Measurements from ENCODE around the gene DDR2. TPM values are rescaled to one million over a fixed set of nuclear protein-coding genes. Genes with fewer than 3 reads are reported as not detected.
"Not testable (repeated sequence)": the region's sequence is repeated elsewhere in the genome, so short reads cannot be mapped to it uniquely, and the experiment has no call there.

Gene DDR2
- total RNA-seq, 2 experiments from 2014 or later = 0.19 TPM; not detected in 1

DNA sequence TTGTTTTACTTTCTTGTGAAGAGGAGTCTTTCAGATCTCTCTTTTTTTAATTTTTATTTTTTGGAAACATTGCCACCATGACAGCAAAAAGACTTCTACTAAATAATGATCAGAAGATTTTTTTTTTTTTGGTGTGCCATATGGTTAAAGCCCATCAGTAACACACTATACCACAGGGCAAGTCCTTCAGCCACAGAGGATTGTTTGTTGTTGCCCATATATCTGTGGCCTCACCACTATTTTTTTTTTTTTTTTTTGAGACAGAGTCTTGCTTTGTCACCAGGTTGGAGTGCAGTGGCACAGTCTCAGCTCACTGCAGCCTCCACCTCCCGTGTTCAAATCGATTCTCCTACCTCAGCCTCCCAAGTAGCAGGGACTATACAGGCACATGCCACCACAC is 41.6 kb upstream of the DDR2 start:
- ChIA-PET POLR2A (interaction anchor here (0.6 to 1.6 kb wide), 2 partner anchors 10 to 30 kb away, joined by 3 to 5 read pairs; no protein-coding TSS in a partner anchor), CTCF (ENCODE audit: unreplicated experiment) (no interaction called here)
- BruUV-seq (replicated peaks) = no TSS peak
- Histone ChIP-seq H3K4me3 (ENCODE audit: low read depth, low read length, poor library complexity, severe bottlenecking) (no peak overlapping the region), H3K27ac (ENCODE audit: low read depth, low read length, poor library complexity, severe bottlenecking) (no peak overlapping the region), H4K20me1 (ENCODE audit: insufficient read depth, low read length) (no peaks in the 10 kb centered on the region), H3K79me2 (ENCODE audit: insufficient read depth, low read depth, low read length) (no peaks in the 10 kb centered on the region), H3K36me3 (ENCODE audit: insufficient read depth, low read length) (peaks cover 38% of the 10 kb centered on the region), H3K9me2 (ENCODE audit: insufficient read depth, low read length) (no peaks in the 10 kb centered on the region), H3K4me1 (ENCODE audit: insufficient read depth, low read length, poor library complexity, severe bottlenecking) (no peaks in the 10 kb centered on the region), H3K4me2 (ENCODE audit: low read length) (no peak overlapping the region), H2AFZ (ENCODE audit: low read length) (no peak overlapping the region), H3K9me3 (ENCODE audit: low read length) (no peaks in the 10 kb centered on the region)
- intact Hi-C loops (cut with micrococcal nuclease; ENCODE audit: unreplicated experiment) = no loop called here
- DNase-seq (ENCODE audit: low spot score) = no peak
- TF ChIP-seq, protein P1, sequence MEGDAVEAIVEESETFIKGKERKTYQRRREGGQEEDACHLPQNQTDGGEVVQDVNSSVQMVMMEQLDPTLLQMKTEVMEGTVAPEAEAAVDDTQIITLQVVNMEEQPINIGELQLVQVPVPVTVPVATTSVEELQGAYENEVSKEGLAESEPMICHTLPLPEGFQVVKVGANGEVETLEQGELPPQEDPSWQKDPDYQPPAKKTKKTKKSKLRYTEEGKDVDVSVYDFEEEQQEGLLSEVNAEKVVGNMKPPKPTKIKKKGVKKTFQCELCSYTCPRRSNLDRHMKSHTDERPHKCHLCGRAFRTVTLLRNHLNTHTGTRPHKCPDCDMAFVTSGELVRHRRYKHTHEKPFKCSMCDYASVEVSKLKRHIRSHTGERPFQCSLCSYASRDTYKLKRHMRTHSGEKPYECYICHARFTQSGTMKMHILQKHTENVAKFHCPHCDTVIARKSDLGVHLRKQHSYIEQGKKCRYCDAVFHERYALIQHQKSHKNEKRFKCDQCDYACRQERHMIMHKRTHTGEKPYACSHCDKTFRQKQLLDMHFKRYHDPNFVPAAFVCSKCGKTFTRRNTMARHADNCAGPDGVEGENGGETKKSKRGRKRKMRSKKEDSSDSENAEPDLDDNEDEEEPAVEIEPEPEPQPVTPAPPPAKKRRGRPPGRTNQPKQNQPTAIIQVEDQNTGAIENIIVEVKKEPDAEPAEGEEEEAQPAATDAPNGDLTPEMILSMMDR (conservative IDR thresholded peaks at IDR 0.05; ENCODE audit: low read length) = no peak
- no peak for TF ChIP-seq EZH2phosphoT487 (IDR thresholded peaks at IDR 0.05; ENCODE audit: borderline replicate concordance, low read depth, low read length)

- H3K9me2 ChIP-seq (ENCODE audit: insufficient read depth, low read length) = no peaks in the 10 kb centered on the region
- no peak overlapping the region for H3K4me2 ChIP-seq (ENCODE audit: low read length)
- H3K9me3 ChIP-seq (ENCODE audit: low read length) = no peaks in the 10 kb centered on the region
- intact Hi-C loops (cut with micrococcal nuclease; ENCODE audit: unreplicated experiment) = no loop called here
- ChIA-PET CTCF (ENCODE audit: unreplicated experiment) (no interaction called here), POLR2A (interaction anchor here (1.5 kb wide), 1 partner anchor 29 kb away, joined by 3 read pairs; no protein-coding TSS in a partner anchor)
- no peak for TF ChIP-seq EZH2phosphoT487 (IDR thresholded peaks at IDR 0.05; ENCODE audit: borderline replicate concordance, low read depth, low read length)
- TF ChIP-seq, protein P1 (conservative IDR thresholded peaks at IDR 0.05; ENCODE audit: low read length) = no peak
- no peaks in the 10 kb centered on the region for H3K79me2 ChIP-seq (ENCODE audit: insufficient read depth, low read depth, low read length)
- no peak overlapping the region for H3K4me3 ChIP-seq (ENCODE audit: low read depth, low read length, poor library complexity, severe bottlenecking)
- peaks cover 35% of the 10 kb centered on the region for H3K36me3 ChIP-seq (ENCODE audit: insufficient read depth, low read length)
- H4K20me1 ChIP-seq (ENCODE audit: insufficient read depth, low read length) = no peaks in the 10 kb centered on the region
- H3K27ac ChIP-seq (ENCODE audit: low read depth, low read length, poor library complexity, severe bottlenecking) = no peak overlapping the region
- no peak overlapping the region for H2AFZ ChIP-seq (ENCODE audit: low read length)
- no peak for DNase-seq (ENCODE audit: low spot score)
- no peaks in the 10 kb centered on the region for H3K4me1 ChIP-seq (ENCODE audit: insufficient read depth, low read length, poor library complexity, severe bottlenecking)
- BruUV-seq (replicated peaks) = no TSS peak
Observed at GRCh38 chr1:162596514-162597170, 35.6 kb upstream of the DDR2 start.

- H3K79me2 ChIP-seq (ENCODE audit: insufficient read depth, low read depth, low read length) = no peaks in the 10 kb centered on the region
- TF ChIP-seq, protein P1 (conservative IDR thresholded peaks at IDR 0.05; ENCODE audit: low read length) = no peak
- no peak for TF ChIP-seq EZH2phosphoT487 (IDR thresholded peaks at IDR 0.05; ENCODE audit: borderline replicate concordance, low read depth, low read length)
- intact Hi-C loops (cut with micrococcal nuclease; ENCODE audit: unreplicated experiment) = no loop called here
- peaks cover 26% of the 10 kb centered on the region for H3K36me3 ChIP-seq (ENCODE audit: insufficient read depth, low read length)
- no peaks in the 10 kb centered on the region for H3K9me3 ChIP-seq (ENCODE audit: low read length)
- BruUV-seq (replicated peaks) = no TSS peak
- ChIA-PET CTCF (ENCODE audit: unreplicated experiment) (no interaction called here), POLR2A (no interaction called here)
- no peak overlapping the region for H3K4me2 ChIP-seq (ENCODE audit: low read length)
- H2AFZ ChIP-seq (ENCODE audit: low read length) = no peak overlapping the region
- no peaks in the 10 kb centered on the region for H3K4me1 ChIP-seq (ENCODE audit: insufficient read depth, low read length, poor library complexity, severe bottlenecking)
- H3K4me3 ChIP-seq (ENCODE audit: low read depth, low read length, poor library complexity, severe bottlenecking) = no peak overlapping the region
- H4K20me1 ChIP-seq (ENCODE audit: insufficient read depth, low read length) = no peaks in the 10 kb centered on the region
- no peaks in the 10 kb centered on the region for H3K9me2 ChIP-seq (ENCODE audit: insufficient read depth, low read length)
- DNase-seq (ENCODE audit: low spot score) = no peak
- no peak overlapping the region for H3K27ac ChIP-seq (ENCODE audit: low read depth, low read length, poor library complexity, severe bottlenecking)
Observed at GRCh38 chr1:162599451-162599850, 32.8 kb upstream of the DDR2 start.

GRCh38 chr1:162603117-162603516 is 29.1 kb upstream of the DDR2 start:
- H2AFZ ChIP-seq (ENCODE audit: low read length); DNase-seq (ENCODE audit: low spot score); H3K9me3 ChIP-seq (ENCODE audit: low read length); intact Hi-C loops (cut with micrococcal nuclease; ENCODE audit: unreplicated experiment); POLR2A ChIA-PET; CTCF ChIA-PET (ENCODE audit: unreplicated experiment); BruUV-seq (replicated peaks); H3K79me2 ChIP-seq (ENCODE audit: insufficient read depth, low read depth, low read length); H3K4me3 ChIP-seq (ENCODE audit: low read depth, low read length, poor library complexity, severe bottlenecking); H3K27ac ChIP-seq (ENCODE audit: low read depth, low read length, poor library complexity, severe bottlenecking); H3K4me1 ChIP-seq (ENCODE audit: insufficient read depth, low read length, poor library complexity, severe bottlenecking); H3K4me2 ChIP-seq (ENCODE audit: low read length); H4K20me1 ChIP-seq (ENCODE audit: insufficient read depth, low read length); H3K9me2 ChIP-seq (ENCODE audit: insufficient read depth, low read length): not testable (repeated sequence)
- H3K36me3 ChIP-seq (ENCODE audit: insufficient read depth, low read length) = peaks cover 23% of the 10 kb centered on the region

All from OCI-LY7 (cell line).